Activated T-helper 1 cell treated with anti-CD3 and anti-CD28 coated beads, Interleukin-12 subunit alpha, Interleukin-12 subunit beta, Interleukin-2, Interleukin-4 antibody, amounts not matched to agents 30 ng/mL and 10 ng/mL and 1 ng/mL, durations not matched to agents 14 hours and 24 hours and 36 hours (primary cell): Measurements from ENCODE around the gene CEP290. TPM values are rescaled to one million over a fixed set of nuclear protein-coding genes. Genes with fewer than 3 reads are reported as not detected.
"Not testable (repeated sequence)": the region's sequence is repeated elsewhere in the genome, so short reads cannot be mapped to it uniquely, and the experiment has no call there.

Experiments
- DNase-seq: peaks from one replicate; pipeline ENCODE4 v3.0.0; 2021; ENCODE audit warnings: low spot score
- H3K27ac Mint-ChIP-seq: one replicate; pipeline ENCODE4 v1.8.0; 2021; ENCODE audit warnings: mild to moderate bottlenecking, mixed read lengths
- H3K27me3 Mint-ChIP-seq: one replicate; pipeline ENCODE4 v1.8.0; 2022; ENCODE audit warnings: mild to moderate bottlenecking, moderate library complexity, mixed read lengths; ENCODE audit not compliant: insufficient read depth
- H3K36me3 Mint-ChIP-seq: one replicate; pipeline ENCODE4 v1.8.0; 2021; ENCODE audit warnings: low read depth, mixed read lengths
- H3K4me1 Mint-ChIP-seq: one replicate; pipeline ENCODE4 v1.8.0; 2021; ENCODE audit warnings: low read depth, mixed read lengths
- H3K4me3 Mint-ChIP-seq: one replicate; pipeline ENCODE4 v1.8.0; 2021; ENCODE audit warnings: mild to moderate bottlenecking, moderate library complexity, mixed read lengths
- H3K9me3 Mint-ChIP-seq: one replicate; pipeline ENCODE4 v1.8.0; 2021; ENCODE audit warnings: mixed read lengths
- intact Hi-C: fragments of 100-400 bp; cut with micrococcal nuclease; formaldehyde crosslinking; loops from one replicate; pipeline ENCODE4 v1.15.1; 2024
- total RNA-seq: library from RNA; stranded (reverse); gene quantifications from 2 replicates; pipeline ENCODE4 v1.2.3, GENCODE V29; 2022

The CEP290 gene
- total RNA-seq, 1 donor from 2014 or later = 15.5 TPM

GRCh38 chr12:88163371-88163770 is 21.5 kb upstream of the CEP290 start:
- Mint-ChIP-seq H3K4me3 (no peak overlapping the region), H3K27me3 (no peaks in the 10 kb centered on the region), H3K27ac (no peak overlapping the region), H3K4me1 (no peaks in the 10 kb centered on the region), H3K36me3 (peaks cover 18% of the 10 kb centered on the region), H3K9me3 (no peaks in the 10 kb centered on the region)
- intact Hi-C loops = no loop called here
- no peak for DNase-seq

GRCh38 chr12:88156075-88156654 is 14.3 kb upstream of the CEP290 start:
- no peak overlapping the region for H3K27ac Mint-ChIP-seq
- H3K4me3 Mint-ChIP-seq = no peak overlapping the region
- no peak for DNase-seq
- no peaks in the 10 kb centered on the region for H3K27me3 Mint-ChIP-seq
- peaks cover 6% of the 10 kb centered on the region for H3K4me1 Mint-ChIP-seq
- peaks cover 6% of the 10 kb centered on the region for H3K36me3 Mint-ChIP-seq
- intact Hi-C loops = no loop called here
- H3K9me3 Mint-ChIP-seq = no peaks in the 10 kb centered on the region

- Mint-ChIP-seq H3K27me3 (no peaks in the 10 kb centered on the region), H3K27ac (no peak overlapping the region), H3K4me3 (no peak overlapping the region), H3K9me3 (no peaks in the 10 kb centered on the region), H3K4me1 (peaks cover 12% of the 10 kb centered on the region), H3K36me3 (peaks cover 10% of the 10 kb centered on the region)
- intact Hi-C loops = no loop called here
- DNase-seq = no peak
Observed at GRCh38 chr12:88153959-88154358, 12.1 kb upstream of the CEP290 start.

DNA sequence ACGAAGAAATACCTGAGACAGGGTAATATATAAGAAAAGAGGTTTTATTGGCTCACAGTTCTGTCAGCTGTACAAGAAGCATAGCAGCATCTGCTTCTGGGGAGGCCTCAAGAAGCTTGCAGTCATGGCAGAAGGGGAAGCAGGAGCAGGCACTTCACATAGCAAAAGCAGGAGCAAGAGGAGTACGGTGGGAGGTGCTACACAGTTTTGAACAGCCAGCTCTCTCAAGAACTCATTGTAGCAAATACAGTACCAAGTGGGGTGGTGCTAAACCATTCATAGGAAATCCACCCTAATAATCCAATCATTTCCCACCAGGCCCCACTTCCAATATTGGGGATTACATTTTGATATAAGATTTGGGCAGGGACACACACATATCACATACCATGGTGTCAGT is 8.2 kb upstream of the CEP290 start:
- DNase-seq = no peak
- intact Hi-C loops = no loop called here
- H3K27me3 Mint-ChIP-seq = no peaks in the 10 kb centered on the region
- no peak overlapping the region for H3K4me3 Mint-ChIP-seq
- H3K4me1 Mint-ChIP-seq = peaks cover 17% of the 10 kb centered on the region
- peaks cover 13% of the 10 kb centered on the region for H3K36me3 Mint-ChIP-seq
- no peak overlapping the region for H3K27ac Mint-ChIP-seq
- no peaks in the 10 kb centered on the region for H3K9me3 Mint-ChIP-seq

GRCh38 chr12:88145567-88146505 is 3.9 kb upstream of the CEP290 start:
- no peak overlapping the region for H3K4me3 Mint-ChIP-seq
- H3K27me3 Mint-ChIP-seq = no peaks in the 10 kb centered on the region
- no peak overlapping the region for H3K27ac Mint-ChIP-seq
- peaks cover 33% of the 10 kb centered on the region for H3K4me1 Mint-ChIP-seq
- DNase-seq = no peak
- no peaks in the 10 kb centered on the region for H3K9me3 Mint-ChIP-seq
- peaks cover 11% of the 10 kb centered on the region for H3K36me3 Mint-ChIP-seq
- intact Hi-C loops = no loop called here

DNA sequence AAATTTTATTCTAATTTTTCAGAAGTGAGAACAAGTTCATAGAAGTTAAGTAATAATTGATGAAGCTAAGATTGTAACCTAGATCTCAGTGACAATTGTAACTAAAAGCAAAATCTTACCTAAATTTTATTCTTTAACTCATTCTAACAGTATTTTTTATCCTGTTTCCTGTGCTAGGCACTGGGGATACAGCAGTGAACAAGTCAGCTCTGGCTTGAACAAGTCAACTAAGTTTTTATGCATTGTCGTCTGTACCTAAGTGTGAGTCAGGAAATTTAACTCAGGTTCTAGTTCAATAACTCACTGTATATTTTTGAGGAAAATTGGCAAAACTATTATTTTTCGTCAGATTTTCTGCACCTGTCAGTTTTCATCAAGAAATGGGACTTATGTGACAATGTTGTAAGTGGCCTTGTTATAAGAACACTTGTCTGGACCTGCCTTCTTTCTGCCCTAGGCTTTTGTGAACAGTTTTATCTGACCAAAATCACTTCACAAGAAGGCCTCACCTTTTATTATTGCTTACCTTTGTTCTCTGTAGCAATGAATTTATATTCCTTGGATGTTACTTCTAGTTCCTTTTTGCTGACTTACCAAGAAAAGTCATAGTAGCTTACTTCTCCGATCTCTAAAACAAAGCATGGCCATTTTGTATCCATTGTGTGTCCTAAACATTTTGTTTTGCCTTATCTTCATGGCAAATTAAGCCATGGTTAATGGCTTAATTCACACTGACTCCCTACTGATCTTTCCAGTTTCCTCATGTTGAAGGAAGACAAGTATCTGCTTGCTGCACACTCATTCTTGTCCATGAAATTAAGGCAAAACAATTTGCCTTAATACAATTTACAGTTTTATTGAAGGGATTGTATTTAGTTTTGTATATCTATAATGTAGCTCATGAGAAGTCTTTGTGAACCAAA is 2.9 kb upstream of the CEP290 start:
- H3K4me3 Mint-ChIP-seq = no peak overlapping the region
- intact Hi-C loops = loop anchor here (5.0 kb wide), 2 partner anchors 872 to 1082 kb away; no protein-coding TSS in a partner anchor

DNA sequence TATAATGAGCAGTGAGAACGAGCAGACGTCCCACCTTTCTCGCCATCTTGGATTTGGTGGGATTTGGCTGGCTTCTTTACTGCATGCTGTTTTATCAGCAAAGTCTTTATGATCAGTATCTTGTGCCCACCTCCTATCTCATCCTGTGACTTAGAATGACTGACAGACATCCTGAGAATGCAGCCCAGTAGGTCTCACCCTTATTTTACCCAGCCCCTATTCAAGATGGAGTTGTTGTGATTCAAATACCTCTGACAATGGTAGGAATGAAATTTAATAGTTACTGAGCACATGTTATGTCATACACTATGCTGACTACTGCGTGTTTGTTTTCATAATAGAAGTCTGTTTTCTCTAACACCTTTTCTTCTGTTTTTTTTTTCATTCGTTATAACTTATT is 2.1 kb upstream of the CEP290 start:
- peaks cover 34% of the 10 kb centered on the region for H3K4me1 Mint-ChIP-seq
- no peak for DNase-seq
- peak overlapping the region; percentile 28 for H3K4me3 Mint-ChIP-seq
- H3K9me3 Mint-ChIP-seq = no peaks in the 10 kb centered on the region
- intact Hi-C loops = loop anchor here (5.0 kb wide), 2 partner anchors 873 to 1083 kb away; no protein-coding TSS in a partner anchor
- H3K36me3 Mint-ChIP-seq = peaks cover 9% of the 10 kb centered on the region
- no peaks in the 10 kb centered on the region for H3K27me3 Mint-ChIP-seq
- no peak overlapping the region for H3K27ac Mint-ChIP-seq

More for the DNA sequence above, 2.9 kb upstream of the CEP290 start:
- DNase-seq = no peak
- Mint-ChIP-seq H3K36me3 (peaks cover 12% of the 10 kb centered on the region), H3K4me1 (peaks cover 36% of the 10 kb centered on the region), H3K9me3 (no peaks in the 10 kb centered on the region), H3K27me3 (no peaks in the 10 kb centered on the region), H3K27ac (no peak overlapping the region)

GRCh38 chr12:88142610-88142991 is 713 bp upstream of the CEP290 start:
- peak; percentile 15 for DNase-seq
- Mint-ChIP-seq H3K4me1 (peaks cover 34% of the 10 kb centered on the region), H3K27ac (peak overlapping the region; percentile 95), H3K36me3 (peaks cover 16% of the 10 kb centered on the region), H3K27me3 (no peaks in the 10 kb centered on the region), H3K9me3 (no peaks in the 10 kb centered on the region), H3K4me3 (peak overlapping the region; percentile 91)
- intact Hi-C loops = loop anchor here (1.0 to 5.0 kb wide), 10 partner anchors 32 to 1384 kb away; partner anchors contain the start of genes DUSP6 and POC1B

- H3K4me3 Mint-ChIP-seq = peak overlapping the region; percentile 91
- H3K27me3 Mint-ChIP-seq = no peaks in the 10 kb centered on the region
- peaks cover 34% of the 10 kb centered on the region for H3K4me1 Mint-ChIP-seq
Observed at GRCh38 chr12:88141425-88141773, 489 bp downstream of the CEP290 start.

GRCh38 chr12:88139711-88140110 is 2.2 kb downstream of the CEP290 start:
- not testable (repeated sequence) for H3K9me3 Mint-ChIP-seq, H3K27me3 Mint-ChIP-seq, H3K27ac Mint-ChIP-seq, DNase-seq, H3K4me3 Mint-ChIP-seq
- intact Hi-C loops = loop anchor here (5.0 kb wide), 2 partner anchors 878 to 1088 kb away; no protein-coding TSS in a partner anchor
- Mint-ChIP-seq H3K36me3 (peaks cover 16% of the 10 kb centered on the region), H3K4me1 (peaks cover 26% of the 10 kb centered on the region)

More at GRCh38 chr12:88141425-88141773, 489 bp downstream of the CEP290 start:
- Mint-ChIP-seq H3K9me3 (no peaks in the 10 kb centered on the region), H3K27ac (peak overlapping the region; percentile 95), H3K36me3 (peaks cover 20% of the 10 kb centered on the region)
- DNase-seq = no peak
- intact Hi-C loops = loop anchor here (5.0 kb wide), 2 partner anchors 876 to 1086 kb away; no protein-coding TSS in a partner anchor

GRCh38 chr12:88133181-88133580 is 8.7 kb downstream of the CEP290 start:
- intact Hi-C loops, H3K9me3 Mint-ChIP-seq, H3K27ac Mint-ChIP-seq, DNase-seq, H3K4me1 Mint-ChIP-seq, H3K27me3 Mint-ChIP-seq, H3K4me3 Mint-ChIP-seq: not testable (repeated sequence)
- peaks cover 18% of the 10 kb centered on the region for H3K36me3 Mint-ChIP-seq

DNA sequence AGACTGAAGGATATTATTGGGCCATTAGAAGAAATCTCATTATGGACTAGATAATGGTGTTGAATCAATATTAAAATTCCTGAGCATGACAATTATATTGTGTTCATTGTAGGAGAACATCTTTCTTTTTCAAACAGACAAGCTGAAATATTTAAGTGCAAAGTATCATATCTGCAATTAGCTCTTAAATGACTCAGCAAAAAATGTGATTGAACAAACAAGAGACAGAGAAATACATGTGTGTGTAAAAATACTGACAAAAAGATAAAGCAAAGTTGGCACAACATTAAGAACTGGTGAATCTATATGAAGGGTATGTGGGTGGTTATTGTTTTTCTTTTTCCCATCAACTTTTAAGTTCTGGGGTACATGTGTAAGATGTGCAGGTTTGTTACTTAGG is 9.5 kb downstream of the CEP290 start:
- no peak overlapping the region for H3K4me3 Mint-ChIP-seq
- no peaks in the 10 kb centered on the region for H3K27me3 Mint-ChIP-seq
- intact Hi-C loops = no loop called here
- no peak overlapping the region for H3K27ac Mint-ChIP-seq
- H3K36me3 Mint-ChIP-seq = peaks cover 15% of the 10 kb centered on the region
- no peaks in the 10 kb centered on the region for H3K9me3 Mint-ChIP-seq
- no peak for DNase-seq
- no peaks in the 10 kb centered on the region for H3K4me1 Mint-ChIP-seq
